GM12873 (cell line): Measurements from ENCODE around the gene TP53I11.

Source experiments
- CTCF ChIP-seq: IDR thresholded peaks from 2 replicates; pipeline ENCODE4 v1.5.1; 2012; ENCODE audit warnings: low read depth, mild to moderate bottlenecking, moderate library complexity, low read length, control low read depth; ENCODE audit not compliant: insufficient read depth; ENCODE audit errors: missing control alignments

The TP53I11 gene

GRCh38 chr11:44943118-44943517 lies 7.6 kb downstream of the TP53I11 start:
- no peak for TF ChIP-seq CTCF

- TF ChIP-seq CTCF = no peak
Observed at GRCh38 chr11:44942029-44942955, 8.4 kb downstream of the TP53I11 start.

GRCh38 chr11:44941259-44942021 lies 9.2 kb downstream of the TP53I11 start:
- TF ChIP-seq CTCF = no peak

GRCh38 chr11:44940835-44941234 lies 9.8 kb downstream of the TP53I11 start:
- no peak for TF ChIP-seq CTCF

- no peak for TF ChIP-seq CTCF
Observed at GRCh38 chr11:44940404-44940803, 10.3 kb downstream of the TP53I11 start.

GRCh38 chr11:44939673-44940395 lies 10.8 kb downstream of the TP53I11 start:
- no peak for TF ChIP-seq CTCF

- no peak for TF ChIP-seq CTCF
Observed at GRCh38 chr11:44938066-44938691, 12.5 kb downstream of the TP53I11 start.
